ENCODE measurements around the gene KAT2A. TPM values are rescaled to one million over a fixed set of nuclear protein-coding genes. Genes with fewer than 3 reads are reported as not detected.

Gene KAT2A
- total RNA-seq, 4 donors from 2014 or later, result 25.3 to 55.5 (median 37.1) TPM

DNA sequence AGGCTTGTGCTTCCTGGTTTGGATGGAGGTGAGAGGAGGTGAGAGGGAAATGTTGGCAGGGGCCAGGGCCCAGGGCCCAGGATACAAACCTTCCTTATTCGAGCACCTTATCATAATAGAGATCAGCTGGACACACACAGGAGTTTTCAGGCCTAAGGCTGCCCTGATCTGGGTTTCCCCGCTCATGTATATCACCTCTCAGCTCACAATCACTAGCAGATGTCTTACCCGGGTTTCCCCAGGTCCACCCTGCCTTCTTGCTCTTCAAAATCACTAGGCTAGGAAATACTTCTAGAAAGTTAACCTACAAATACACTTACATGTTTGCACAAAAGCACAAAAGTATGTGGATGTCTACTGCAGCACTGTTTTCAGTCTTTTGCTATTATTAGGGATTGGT, 5.7 kb upstream of the KAT2A start:
- intact Hi-C loops (cut with DNase I; ENCODE audit: low total_unique reads), result no loop called here
- H3K4me3 ChIP-seq (ENCODE audit: low read depth, poor library complexity, severe bottlenecking), result no peak overlapping the region
- no peak for DNase-seq (ENCODE audit: low spot score in 2 of 2)
- 66 to 70% methylated on average over 3 of the region's 3 CpGs for WGBS, 2 donors
- TF ChIP-seq POLR2A (IDR thresholded peaks at IDR 0.05), result no peak
- TF ChIP-seq, protein P1, sequence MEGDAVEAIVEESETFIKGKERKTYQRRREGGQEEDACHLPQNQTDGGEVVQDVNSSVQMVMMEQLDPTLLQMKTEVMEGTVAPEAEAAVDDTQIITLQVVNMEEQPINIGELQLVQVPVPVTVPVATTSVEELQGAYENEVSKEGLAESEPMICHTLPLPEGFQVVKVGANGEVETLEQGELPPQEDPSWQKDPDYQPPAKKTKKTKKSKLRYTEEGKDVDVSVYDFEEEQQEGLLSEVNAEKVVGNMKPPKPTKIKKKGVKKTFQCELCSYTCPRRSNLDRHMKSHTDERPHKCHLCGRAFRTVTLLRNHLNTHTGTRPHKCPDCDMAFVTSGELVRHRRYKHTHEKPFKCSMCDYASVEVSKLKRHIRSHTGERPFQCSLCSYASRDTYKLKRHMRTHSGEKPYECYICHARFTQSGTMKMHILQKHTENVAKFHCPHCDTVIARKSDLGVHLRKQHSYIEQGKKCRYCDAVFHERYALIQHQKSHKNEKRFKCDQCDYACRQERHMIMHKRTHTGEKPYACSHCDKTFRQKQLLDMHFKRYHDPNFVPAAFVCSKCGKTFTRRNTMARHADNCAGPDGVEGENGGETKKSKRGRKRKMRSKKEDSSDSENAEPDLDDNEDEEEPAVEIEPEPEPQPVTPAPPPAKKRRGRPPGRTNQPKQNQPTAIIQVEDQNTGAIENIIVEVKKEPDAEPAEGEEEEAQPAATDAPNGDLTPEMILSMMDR (IDR thresholded peaks at IDR 0.05), result no peak

DNA sequence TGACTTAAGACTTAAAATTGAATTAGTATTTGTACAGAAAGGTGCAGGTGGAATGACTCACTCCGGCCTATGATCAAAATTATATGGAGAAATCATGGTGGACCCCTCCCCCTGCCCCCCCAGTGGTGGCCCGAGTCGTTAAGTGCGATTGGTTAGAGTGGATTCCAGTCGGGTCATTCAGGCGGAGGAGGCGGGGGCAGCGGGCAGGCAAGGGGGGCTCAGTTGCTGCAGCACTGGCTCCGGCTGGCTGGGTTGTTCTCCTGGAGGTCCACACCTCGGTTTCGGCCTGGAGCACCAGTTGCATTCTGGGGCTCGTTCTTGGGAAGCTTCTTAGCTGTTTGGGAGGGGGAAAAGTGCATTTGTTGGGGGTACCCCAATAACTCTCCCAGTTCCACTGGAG, 4.4 kb upstream of the KAT2A start:
- no peak for DNase-seq (ENCODE audit: low spot score in 2 of 2)
- no peak for TF ChIP-seq POLR2A (IDR thresholded peaks at IDR 0.05)
- TF ChIP-seq, protein P1 (IDR thresholded peaks at IDR 0.05), result no peak
- no peak overlapping the region for H3K4me3 ChIP-seq (ENCODE audit: low read depth, poor library complexity, severe bottlenecking)
- intact Hi-C loops (cut with DNase I; ENCODE audit: low total_unique reads), result no loop called here
- WGBS, 2 donors, result 83 to 84% methylated on average over 12 of the region's 12 CpGs

DNA sequence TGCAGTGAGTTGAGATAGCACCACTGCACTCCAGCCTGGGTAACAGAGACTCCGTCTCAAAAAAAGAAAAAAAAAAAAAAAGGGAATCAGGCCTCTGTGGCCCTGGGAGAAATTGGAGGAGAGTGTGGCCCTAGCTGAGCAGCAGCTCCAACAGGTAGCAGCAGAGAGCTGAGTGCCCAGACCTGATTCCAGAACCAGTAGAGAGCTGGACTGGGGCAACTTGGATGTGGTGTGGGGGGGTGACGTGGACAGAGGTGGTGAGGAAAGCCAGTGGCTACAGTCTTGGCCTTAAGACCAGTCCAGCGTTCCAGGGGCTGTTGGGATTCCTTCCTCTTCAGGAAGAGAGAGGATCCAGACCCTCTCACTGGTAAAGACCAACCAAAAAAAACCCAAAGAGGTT, 3.1 kb upstream of the KAT2A start:
- DNase-seq (ENCODE audit: low spot score in 2 of 2), result no peak
- intact Hi-C loops (cut with DNase I; ENCODE audit: low total_unique reads), result no loop called here
- WGBS, 2 donors, result 94% methylated on average over 3 of the region's 3 CpGs
- H3K4me3 ChIP-seq (ENCODE audit: low read depth, poor library complexity, severe bottlenecking), result no peak overlapping the region
- TF ChIP-seq, protein P1 (IDR thresholded peaks at IDR 0.05), result no peak
- TF ChIP-seq POLR2A (IDR thresholded peaks at IDR 0.05), result no peak

DNA sequence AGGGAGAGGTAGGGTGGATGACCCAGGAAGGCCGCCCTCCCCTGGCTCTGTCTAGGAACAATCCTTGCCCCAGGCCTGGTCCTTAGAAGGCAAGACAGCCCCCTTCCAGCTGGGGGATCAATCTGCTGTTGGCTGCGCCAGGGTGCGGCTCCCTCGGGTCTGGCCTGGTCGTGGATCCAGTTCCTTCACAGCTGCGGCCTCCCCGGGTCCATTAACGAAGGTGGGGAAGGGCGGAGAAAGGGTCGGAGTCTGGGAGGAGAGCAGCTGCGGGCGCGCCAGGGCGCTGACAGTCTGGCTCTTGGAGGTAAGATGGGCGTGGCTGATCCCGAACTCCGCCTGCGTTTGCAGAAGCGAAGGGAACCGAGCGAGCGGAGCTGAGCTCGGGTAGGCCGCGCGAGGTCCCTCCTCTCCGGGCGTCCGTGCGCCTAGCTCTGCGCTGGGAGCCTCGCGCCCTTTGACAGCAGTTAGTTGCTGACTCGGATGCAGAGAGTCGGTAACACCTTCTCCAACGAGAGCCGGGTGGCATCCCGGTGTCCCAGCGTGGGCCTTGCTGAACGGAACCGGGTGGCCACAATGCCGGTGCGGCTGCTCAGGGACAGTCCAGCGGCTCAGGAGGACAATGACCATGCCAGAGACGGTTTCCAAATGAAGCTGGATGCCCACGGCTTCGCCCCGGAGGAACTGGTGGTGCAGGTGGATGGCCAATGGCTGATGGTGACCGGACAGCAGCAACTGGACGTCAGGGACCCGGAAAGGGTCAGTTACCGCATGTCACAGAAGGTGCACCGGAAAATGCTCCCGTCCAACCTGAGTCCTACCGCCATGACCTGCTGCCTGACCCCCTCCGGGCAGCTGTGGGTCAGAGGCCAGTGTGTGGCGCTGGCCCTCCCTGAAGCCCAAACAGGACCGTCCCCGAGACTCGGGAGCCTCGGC, 1.5 kb upstream of the KAT2A start, which contains the start of gene HSPB9:
Gene HSPB9 (plus strand): TSS at position 434 of the 933 bp plus-strand sequence. CDS start 47 bp downstream, at position 481.
- no peak within 1 kb of the TSS for H3K4me3 ChIP-seq (ENCODE audit: low read depth, poor library complexity, severe bottlenecking)
- intact Hi-C loops (cut with DNase I; ENCODE audit: low total_unique reads), result no loop called here

DNA sequence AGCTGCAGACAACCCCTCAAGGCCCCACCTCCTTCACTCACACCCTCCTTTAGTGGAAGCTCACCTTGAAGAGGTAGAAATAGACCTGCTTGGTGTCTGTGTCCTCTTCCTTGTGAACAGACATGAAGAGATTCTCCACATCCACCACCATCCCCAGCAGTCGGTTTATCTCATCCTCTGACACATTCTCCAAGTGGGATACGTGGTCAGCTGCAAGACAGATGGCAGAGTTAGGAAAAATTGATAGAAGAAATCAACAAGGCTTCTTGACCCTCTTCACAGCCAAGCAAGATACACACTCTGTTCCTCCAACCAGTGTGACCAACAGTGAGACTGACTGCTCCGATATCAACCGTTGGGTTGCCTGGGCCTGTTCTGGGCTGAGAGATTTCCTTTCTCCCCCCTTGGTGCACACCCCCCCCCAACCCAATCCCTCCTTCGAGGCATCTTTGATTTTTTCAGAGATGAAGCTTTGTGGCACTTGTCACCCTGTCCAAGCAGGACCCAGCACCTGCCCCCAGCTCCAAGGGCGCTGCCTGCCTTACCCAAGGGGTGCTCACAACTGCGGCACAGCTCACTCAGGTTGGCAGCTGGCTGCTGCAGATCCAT, 902 bp downstream of the KAT2A start:
- H3K4me3 ChIP-seq (ENCODE audit: low read depth, poor library complexity, severe bottlenecking), result no peak overlapping the region
- intact Hi-C loops (cut with DNase I; ENCODE audit: low total_unique reads), result no loop called here
- TF ChIP-seq, protein P1 (IDR thresholded peaks at IDR 0.05), result no peak
- TF ChIP-seq POLR2A (IDR thresholded peaks at IDR 0.05), result no peak
- DNase-seq (ENCODE audit: low spot score in 2 of 2), result no peak
- 41 to 47% methylated on average over 7 of the region's 7 CpGs for WGBS, 2 donors

More for the DNA sequence above, 1.5 kb upstream of the KAT2A start, which contains the start of gene HSPB9:
- DNase-seq (ENCODE audit: low spot score in 2 of 2), result no peak
- WGBS, 2 donors, result 60 to 67% methylated on average over 57 to 61 of the region's 61 CpGs
- TF ChIP-seq, protein P1 (IDR thresholded peaks at IDR 0.05), result no peak
- no peak for TF ChIP-seq POLR2A (IDR thresholded peaks at IDR 0.05)
